K562 (cell line): Measurements from ENCODE around the gene SIKE1. TPM values are rescaled to one million over a fixed set of nuclear protein-coding genes. Genes with fewer than 3 reads are reported as not detected.
A peak's percentile ranks its signal among the peaks of the same experiment; 100 is the strongest.

Source experiments
- ASH1L ChIP-seq: fragments of 450-650 bp; IDR thresholded peaks from 2 replicates; pipeline ENCODE4 v1.6.1; 2018; ENCODE audit warnings: borderline replicate concordance, mild to moderate bottlenecking, low read depth; ENCODE audit not compliant: partially characterized antibody
- BMI1 ChIP-seq: fragments of 150-350 bp; IDR thresholded peaks from 2 replicates; pipeline ENCODE4 v1.6.1; 2014; ENCODE audit warnings: low read length
- CBX1 ChIP-seq: sonication (generic); IDR thresholded peaks from 2 replicates; pipeline ENCODE4 v1.6.1; 2016; ENCODE audit warnings: antibody characterized with exemption, low read depth, mild to moderate bottlenecking
- CEBPB ChIP-seq: fragments of 450-650 bp; IDR thresholded peaks from 2 replicates; pipeline ENCODE4 v1.6.1; 2016; ENCODE audit warnings: missing genetic modification characterization, missing compliant biosample characterization
- CHD2 ChIP-seq: IDR thresholded peaks from 2 replicates; pipeline ENCODE4 v1.6.1; 2011; ENCODE audit warnings: low read depth, low read length
- CREM ChIP-seq: IDR thresholded peaks from 2 replicates; pipeline ENCODE4 v1.6.1; 2014; ENCODE audit warnings: antibody characterized with exemption, low read depth
- CSDE1 ChIP-seq, 2 experiments: fragments of 450-650 bp; IDR thresholded peaks; 2 replicates each; pipeline ENCODE4 v1.6.1; 2016; ENCODE audit warnings: mild to moderate bottlenecking in 1 of 2
- ETV6 ChIP-seq, 3 experiments: fragments of 150-350 bp in 1 of 3; sonication (generic) in 1 of 3; formaldehyde crosslinking in 1 of 3; IDR thresholded peaks; 2 replicates each; pipeline versions ENCODE4 v1.6.1 to v1.8.0; 2014 to 2022; ENCODE audit warnings: borderline replicate concordance in 2 of 3, low read depth in 2 of 3, antibody characterized with exemption in 1 of 3, low read length in 1 of 3, mild to moderate bottlenecking in 1 of 3, missing genetic modification reagents in 1 of 3
- FOS ChIP-seq: IDR thresholded peaks from 3 replicates; pipeline ENCODE4 v1.6.1; 2011; ENCODE audit not compliant: insufficient read length; ENCODE audit errors: extremely low read depth
- FOXM1 ChIP-seq, 2 experiments: fragments of 450-650 bp in 1 of 2; sonication (generic) in 1 of 2; formaldehyde crosslinking in 1 of 2; IDR thresholded peaks; 2 replicates each; pipeline versions ENCODE4 v1.6.1 to v1.9.0; 2017 to 2022; ENCODE audit warnings: low read depth in 2 of 2, mild to moderate bottlenecking in 2 of 2, missing genetic modification reagents in 1 of 2, moderate library complexity in 1 of 2
- GATAD2B ChIP-seq: fragments of 450-650 bp; IDR thresholded peaks from 2 replicates; pipeline ENCODE4 v1.6.1; 2017; ENCODE audit warnings: mild to moderate bottlenecking, borderline replicate concordance
- HNRNPUL1 ChIP-seq: fragments of 200-400 bp; formaldehyde crosslinking; IDR thresholded peaks from 2 replicates; pipeline ENCODE4 v1.6.1; 2017; ENCODE audit warnings: low read length
- JUNB ChIP-seq: fragments of 450-650 bp; formaldehyde crosslinking; conservative IDR thresholded peaks from 2 replicates; pipeline ENCODE4 v1.4.0; 2020; ENCODE audit warnings: mild to moderate bottlenecking
- KLF16 ChIP-seq: IDR thresholded peaks from 2 replicates; pipeline ENCODE4 v1.6.1; 2016; ENCODE audit warnings: antibody characterized with exemption
- NEUROD1 ChIP-seq: fragments of 150-350 bp; IDR thresholded peaks from 2 replicates; pipeline ENCODE4 v1.6.1; 2014; ENCODE audit warnings: borderline replicate concordance, low read length, low read depth; ENCODE audit not compliant: partially characterized antibody
- NR4A1 ChIP-seq, 2 experiments: fragments of 250-450 bp in 1 of 2; fragments of 450-650 bp in 1 of 2; sonication (Bioruptor Pico) in 1 of 2; IDR thresholded peaks; 2 replicates each; pipeline versions ENCODE4 v1.4.0 to v1.6.1; 2016 to 2020; ENCODE audit warnings: mild to moderate bottlenecking in 2 of 2, missing compliant biosample characterization in 1 of 2, missing genetic modification characterization in 1 of 2, moderate library complexity in 1 of 2
- PYGO2 ChIP-seq: fragments of 450-650 bp; IDR thresholded peaks from 2 replicates; pipeline ENCODE4 v1.6.1; 2016; ENCODE audit warnings: mild to moderate bottlenecking, missing genetic modification characterization, moderate library complexity, missing compliant biosample characterization
- RFX7 ChIP-seq: fragments of 250-450 bp; sonication (Bioruptor Pico); IDR thresholded peaks from 2 replicates; pipeline ENCODE4 v1.5.1; 2021; ENCODE audit warnings: mild to moderate bottlenecking
- SMARCA5 ChIP-seq: fragments of 450-650 bp; IDR thresholded peaks from 2 replicates; pipeline ENCODE4 v1.6.1; 2016
- TEAD4 ChIP-seq, 2 experiments: sonication (generic) in 1 of 2; formaldehyde crosslinking in 1 of 2; IDR thresholded peaks; 2 replicates each; pipeline versions ENCODE4 v1.6.1 to v1.8.0; 2012 to 2022; ENCODE audit warnings: borderline replicate concordance in 1 of 2, inconsistent platforms in 1 of 2, low read length in 1 of 2, mild to moderate bottlenecking in 1 of 2, missing genetic modification reagents in 1 of 2
- XRCC3 ChIP-seq: fragments of 450-650 bp; IDR thresholded peaks from 2 replicates; pipeline ENCODE4 v1.6.1; 2017; ENCODE audit warnings: mild to moderate bottlenecking, moderate library complexity
- YBX1 ChIP-seq: fragments of 450-650 bp; IDR thresholded peaks from 2 replicates; pipeline ENCODE4 v1.7.1; 2016; ENCODE audit warnings: mild to moderate bottlenecking
- ZBTB8A ChIP-seq: fragments of 450-650 bp; IDR thresholded peaks from 2 replicates; pipeline ENCODE4 v1.6.1; 2018; ENCODE audit warnings: mild to moderate bottlenecking, moderate library complexity; ENCODE audit not compliant: partially characterized antibody
- ZNF24 ChIP-seq: fragments of 450-650 bp; IDR thresholded peaks from 2 replicates; pipeline ENCODE4 v1.6.1; 2016
- ZNF384 ChIP-seq: IDR thresholded peaks from 2 replicates; pipeline ENCODE4 v1.6.1; 2012; ENCODE audit warnings: low read depth, low read length, improper control_type of control experiment
- ZNF436 ChIP-seq: fragments of 250-450, 450-650 bp; sonication (Bioruptor Pico); formaldehyde crosslinking; IDR thresholded peaks from 2 replicates; pipeline ENCODE4 v1.7.0; 2020; ENCODE audit warnings: mild to moderate bottlenecking
- ZNF780A ChIP-seq: fragments of 250-450 bp; sonication (Bioruptor Pico); IDR thresholded peaks from 2 replicates; pipeline ENCODE4 v1.5.0; 2021; ENCODE audit warnings: mild to moderate bottlenecking
- polyA plus RNA-seq, 8 experiments: library from polyadenylated mRNA; depleted of rRNA in 4 of 8; stranded (reverse) in 5 of 8; unstranded in 3 of 8; fragments of >200 nt; fragmentation: Nextera tagmentation in 2 of 8; fragmentation: Illumina TruSeq in 1 of 8; extraction: Ambion mirVana in 2 of 8; extraction: Trizol in 1 of 8; gene quantifications; 2 replicates each; pipeline versions ENCODE4 v1.2.1 to v1.2.3, GENCODE V29; 2011 to 2014; ENCODE audit warnings: inconsistent platforms in 1 of 8, missing spikeins in 1 of 8
- total RNA-seq, 7 experiments: library from RNA; depleted of rRNA in 6 of 7; stranded (reverse); fragments of >200 nt in 6 of 7; fragmentation: Illumina TruSeq in 2 of 7; extraction: Trizol in 2 of 7; gene quantifications; 2 replicates each; pipeline versions ENCODE4 v1.2.1 to v1.2.3, GENCODE V29; 2011 to 2021; ENCODE audit warnings: low replicate concordance in 1 of 7
- TF ChIP-seq, protein P1 (sequence below): fragments of 250-450 bp; sonication (Bioruptor Pico); IDR thresholded peaks from 2 replicates; pipeline ENCODE4 v1.4.0; 2020; ENCODE audit warnings: mild to moderate bottlenecking, moderate library complexity, borderline replicate concordance

Gene SIKE1
- total and polyA plus RNA-seq, 9 of the 15 experiments (the other 6 are each of a cell fraction or from before 2014, with no cell fraction given): 21.8 to 144 (median 76.3) TPM

DNA sequence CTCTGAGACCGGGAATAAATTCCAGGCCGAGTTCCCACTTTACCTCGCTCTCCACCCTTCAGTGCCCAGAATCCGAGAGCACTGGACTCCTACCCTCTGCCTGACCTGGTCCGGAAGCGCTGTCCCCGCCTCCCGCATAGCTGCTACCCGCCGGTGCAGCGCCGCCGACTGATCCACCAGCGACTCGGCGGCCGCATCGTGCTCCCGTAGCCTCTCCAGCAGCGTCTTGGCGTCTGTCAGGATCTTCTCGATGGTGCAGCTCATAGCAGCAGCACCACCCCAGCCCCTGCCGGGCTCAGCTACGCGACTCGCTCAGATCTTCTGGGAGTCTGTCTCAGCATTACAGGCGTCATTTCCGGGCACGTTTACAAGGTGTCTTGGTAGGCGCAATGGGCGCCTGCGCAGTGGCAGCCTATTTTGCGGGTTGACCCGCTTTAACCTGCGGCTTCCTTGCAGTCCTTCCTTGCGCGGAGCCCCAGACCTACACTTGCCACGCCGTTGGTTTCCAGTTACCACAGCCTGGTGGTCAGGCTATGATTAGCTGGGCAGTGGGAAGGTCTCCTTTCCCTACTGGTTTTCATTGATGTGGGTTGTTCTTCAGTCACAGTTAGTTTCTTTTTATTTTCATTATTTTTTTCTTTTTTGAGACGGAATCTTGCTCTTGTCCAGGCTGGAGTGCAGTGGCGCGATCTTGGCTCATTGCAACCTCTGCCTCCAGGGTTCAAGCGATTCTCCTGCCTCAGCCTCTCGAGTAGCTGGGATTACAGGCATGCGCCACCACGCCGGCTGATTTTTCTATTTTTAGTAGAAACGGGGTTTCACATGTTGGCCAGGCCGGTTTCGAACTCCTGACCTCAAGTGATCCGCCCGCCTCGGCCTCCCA lies at the start of gene SIKE1 (continued):
- TF ChIP-seq, protein P1, sequence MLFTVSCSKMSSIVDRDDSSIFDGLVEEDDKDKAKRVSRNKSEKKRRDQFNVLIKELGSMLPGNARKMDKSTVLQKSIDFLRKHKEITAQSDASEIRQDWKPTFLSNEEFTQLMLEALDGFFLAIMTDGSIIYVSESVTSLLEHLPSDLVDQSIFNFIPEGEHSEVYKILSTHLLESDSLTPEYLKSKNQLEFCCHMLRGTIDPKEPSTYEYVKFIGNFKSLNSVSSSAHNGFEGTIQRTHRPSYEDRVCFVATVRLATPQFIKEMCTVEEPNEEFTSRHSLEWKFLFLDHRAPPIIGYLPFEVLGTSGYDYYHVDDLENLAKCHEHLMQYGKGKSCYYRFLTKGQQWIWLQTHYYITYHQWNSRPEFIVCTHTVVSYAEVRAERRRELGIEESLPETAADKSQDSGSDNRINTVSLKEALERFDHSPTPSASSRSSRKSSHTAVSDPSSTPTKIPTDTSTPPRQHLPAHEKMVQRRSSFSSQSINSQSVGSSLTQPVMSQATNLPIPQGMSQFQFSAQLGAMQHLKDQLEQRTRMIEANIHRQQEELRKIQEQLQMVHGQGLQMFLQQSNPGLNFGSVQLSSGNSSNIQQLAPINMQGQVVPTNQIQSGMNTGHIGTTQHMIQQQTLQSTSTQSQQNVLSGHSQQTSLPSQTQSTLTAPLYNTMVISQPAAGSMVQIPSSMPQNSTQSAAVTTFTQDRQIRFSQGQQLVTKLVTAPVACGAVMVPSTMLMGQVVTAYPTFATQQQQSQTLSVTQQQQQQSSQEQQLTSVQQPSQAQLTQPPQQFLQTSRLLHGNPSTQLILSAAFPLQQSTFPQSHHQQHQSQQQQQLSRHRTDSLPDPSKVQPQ (CRISPR knock-in tag): no peak
- TF ChIP-seq PYGO2 (tag) (no peak), HNRNPUL1 (no peak), CBX1 (peak; percentile 88), FOS (no peak), FOXM1 (IDR thresholded peaks at IDR 0.05; ENCODE audit: low read depth) (0 out of 2 replicates have a peak, but pooled peaks have one; percentile 12), FOXM1 (CRISPR knock-in tag; IDR thresholded peaks at IDR 0.05; ENCODE audit: low read depth) (no peak), ZBTB8A (no peak), ETV6 (IDR thresholded peaks at IDR 0.05; ENCODE audit: borderline replicate concordance in 1 of 2, low read depth in 2 of 2, low read length in 1 of 2) (no peak), ETV6 (CRISPR knock-in tag; IDR thresholded peaks at IDR 0.05; ENCODE audit: borderline replicate concordance) (no peak), KLF16 (no peak), CSDE1 (IDR thresholded peaks at IDR 0.05) (no peak), CEBPB (no peak), XRCC3 (no peak), SMARCA5 (peak; percentile 53; the same call in 1 of the 2 replicates), CREM (peak; percentile 100), ASH1L (peak; percentile 35), BMI1 (0 out of 2 replicates have a peak, but pooled peaks have one; percentile 21), ZNF384 (0 out of 2 replicates have a peak, but pooled peaks have one; percentile 30), CHD2 (no peak), ZNF24 (no peak; the same call in 1 of the 2 replicates), YBX1 (no peak), ZNF436 (no peak), NR4A1 (CRISPR knock-in tag; IDR thresholded peaks at IDR 0.05) (no peak), NR4A1 (tag; IDR thresholded peaks at IDR 0.05) (no peak), GATAD2B (no peak), NEUROD1 (peak; percentile 80), JUNB (CRISPR knock-in tag) (no peak), RFX7 (CRISPR knock-in tag) (no peak), TEAD4 (IDR thresholded peaks at IDR 0.05; ENCODE audit: low read length) (0 out of 2 replicates have a peak, but pooled peaks have one; percentile 2), TEAD4 (CRISPR knock-in tag; IDR thresholded peaks at IDR 0.05; ENCODE audit: borderline replicate concordance) (no peak), ZNF780A (CRISPR knock-in tag) (no peak)
